Measurements from ENCODE around the gene GABRB3. TPM values are rescaled to one million over a fixed set of nuclear protein-coding genes. Genes with fewer than 3 reads are reported as not detected.
"Not testable (repeated sequence)": the region's sequence is repeated elsewhere in the genome, so short reads cannot be mapped to it uniquely, and the experiment has no call there.

The GABRB3 gene
- total RNA-seq, 1 experiment from 2014 or later, result 0.13 TPM

GRCh38 chr15:26721232-26721967, 51.5 kb downstream of the GABRB3 start:
- H3K4me1 ChIP-seq (ENCODE audit: control insufficient read depth, insufficient read depth, low read length), result no peaks in the 10 kb centered on the region
- intact Hi-C loops (cut with micrococcal nuclease; ENCODE audit: unreplicated experiment), result no loop called here
- no peak overlapping the region for H3K4me3 ChIP-seq (ENCODE audit: low read depth in 2 of 2, low read length in 2 of 2)
- H3K9me3 ChIP-seq (ENCODE audit: control insufficient read depth, insufficient read depth, low read depth, low read length), result no peaks in the 10 kb centered on the region
- H3K27ac ChIP-seq (ENCODE audit: low read length), result no peak overlapping the region
- no peak for ATAC-seq
- no peaks in the 10 kb centered on the region for H3K36me3 ChIP-seq (ENCODE audit: control insufficient read depth, insufficient read depth, low read length)
- in situ Hi-C loops (cut with HindIII; ENCODE audit: low pct_unique_long_range_greater_than_20kb, low sequenced_read_pairs), result no loop called here
- no peak for TF ChIP-seq CTCF (IDR thresholded peaks at IDR 0.05)
- TF ChIP-seq TCF7L2 (IDR thresholded peaks at IDR 0.05; ENCODE audit: low read depth, low read length), result no peak
- no peak for TF ChIP-seq POLR2AphosphoS5 (IDR thresholded peaks at IDR 0.05; ENCODE audit: low read depth, low read length)
- ChIA-PET CTCF (no interaction called here), POLR2A (no interaction called here)
- BruUV-seq (replicated peaks), result no TSS peak
- no peak for DNase-seq (ENCODE audit: low read depth, low spot score)
- no peaks in the 10 kb centered on the region for H3K27me3 ChIP-seq (ENCODE audit: control insufficient read depth, insufficient read depth, low read length)

GRCh38 chr15:26720546-26720945, 52.3 kb downstream of the GABRB3 start:
- DNase-seq (ENCODE audit: low read depth, low spot score) (no peak), ATAC-seq (no peak)
- H3K4me1 ChIP-seq (ENCODE audit: control insufficient read depth, insufficient read depth, low read length), result no peaks in the 10 kb centered on the region
- H3K9me3 ChIP-seq (ENCODE audit: control insufficient read depth, insufficient read depth, low read depth, low read length), result no peaks in the 10 kb centered on the region
- in situ Hi-C loops (cut with HindIII; ENCODE audit: low pct_unique_long_range_greater_than_20kb, low sequenced_read_pairs), result no loop called here
- no peaks in the 10 kb centered on the region for H3K36me3 ChIP-seq (ENCODE audit: control insufficient read depth, insufficient read depth, low read length)
- no peak overlapping the region for H3K4me3 ChIP-seq (ENCODE audit: low read depth in 2 of 2, low read length in 2 of 2)
- BruUV-seq (replicated peaks), result no TSS peak
- ChIA-PET POLR2A (no interaction called here), CTCF (no interaction called here)
- H3K27ac ChIP-seq (ENCODE audit: low read length), result no peak overlapping the region
- H3K27me3 ChIP-seq (ENCODE audit: control insufficient read depth, insufficient read depth, low read length), result no peaks in the 10 kb centered on the region
- no peak for TF ChIP-seq SIN3A (IDR thresholded peaks at IDR 0.05; ENCODE audit: borderline replicate concordance, insufficient read depth, low read depth, low read length)
- no peak for TF ChIP-seq CTCF (IDR thresholded peaks at IDR 0.05)
- TF ChIP-seq POLR2AphosphoS5 (IDR thresholded peaks at IDR 0.05; ENCODE audit: low read depth, low read length), result no peak
- no peak for TF ChIP-seq TCF7L2 (IDR thresholded peaks at IDR 0.05; ENCODE audit: low read depth, low read length)
- no peak for TF ChIP-seq REST (IDR thresholded peaks at IDR 0.05; ENCODE audit: insufficient read depth in 1 of 2, low read depth in 2 of 2, low read length in 1 of 2)
- intact Hi-C loops (cut with micrococcal nuclease; ENCODE audit: unreplicated experiment), result no loop called here

- ATAC-seq; in situ Hi-C loops (cut with HindIII; ENCODE audit: low pct_unique_long_range_greater_than_20kb, low sequenced_read_pairs); H3K36me3 ChIP-seq (ENCODE audit: control insufficient read depth, insufficient read depth, low read length); DNase-seq (ENCODE audit: low read depth, low spot score); CTCF ChIA-PET; H3K9me3 ChIP-seq (ENCODE audit: control insufficient read depth, insufficient read depth, low read depth, low read length); H3K27me3 ChIP-seq (ENCODE audit: control insufficient read depth, insufficient read depth, low read length); POLR2A ChIA-PET; H3K27ac ChIP-seq (ENCODE audit: low read length); BruUV-seq (replicated peaks); H3K4me3 ChIP-seq (ENCODE audit: low read depth in 2 of 2, low read length in 2 of 2); H3K4me1 ChIP-seq (ENCODE audit: control insufficient read depth, insufficient read depth, low read length); intact Hi-C loops (cut with micrococcal nuclease; ENCODE audit: unreplicated experiment): not testable (repeated sequence)
Measured at GRCh38 chr15:26719866-26720265, 53.0 kb downstream of the GABRB3 start.

Measured in Panc1 (cell line).